WI38 (cell line): ENCODE results near the gene NPHP4.

Source experiments
- H3K4me3 ChIP-seq: 2 replicates; pipeline ENCODE4 v1.5.1; 2011; ENCODE audit warnings: low read depth, mild to moderate bottlenecking, control low read depth, low read length
- TF ChIP-seq, protein P1 (sequence below): IDR thresholded peaks from 2 replicates; pipeline ENCODE4 v1.5.1; 2012; ENCODE audit warnings: low read depth, mild to moderate bottlenecking, control low read depth, low read length

Gene NPHP4

DNA sequence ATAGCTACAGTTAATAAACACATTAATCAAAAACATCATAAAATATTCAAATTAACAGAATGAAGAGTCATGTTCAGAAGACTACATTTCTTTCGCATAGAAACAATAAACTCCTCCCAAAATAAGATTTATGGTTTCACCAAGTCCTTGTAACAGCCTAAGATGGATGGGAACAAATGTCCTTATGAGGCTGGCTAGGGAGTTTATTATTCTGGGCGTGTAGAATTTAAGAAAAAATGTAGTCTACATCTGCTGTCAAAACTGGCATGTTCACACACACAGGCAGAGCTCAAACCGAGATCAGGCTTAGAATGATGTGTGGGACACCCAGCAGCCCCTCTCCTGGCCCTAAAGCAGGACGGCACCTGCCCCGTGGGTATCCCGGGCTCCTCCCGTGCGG, 101.1 kb downstream of the NPHP4 start:
- no peak overlapping the region for H3K4me3 ChIP-seq
- TF ChIP-seq, protein P1, sequence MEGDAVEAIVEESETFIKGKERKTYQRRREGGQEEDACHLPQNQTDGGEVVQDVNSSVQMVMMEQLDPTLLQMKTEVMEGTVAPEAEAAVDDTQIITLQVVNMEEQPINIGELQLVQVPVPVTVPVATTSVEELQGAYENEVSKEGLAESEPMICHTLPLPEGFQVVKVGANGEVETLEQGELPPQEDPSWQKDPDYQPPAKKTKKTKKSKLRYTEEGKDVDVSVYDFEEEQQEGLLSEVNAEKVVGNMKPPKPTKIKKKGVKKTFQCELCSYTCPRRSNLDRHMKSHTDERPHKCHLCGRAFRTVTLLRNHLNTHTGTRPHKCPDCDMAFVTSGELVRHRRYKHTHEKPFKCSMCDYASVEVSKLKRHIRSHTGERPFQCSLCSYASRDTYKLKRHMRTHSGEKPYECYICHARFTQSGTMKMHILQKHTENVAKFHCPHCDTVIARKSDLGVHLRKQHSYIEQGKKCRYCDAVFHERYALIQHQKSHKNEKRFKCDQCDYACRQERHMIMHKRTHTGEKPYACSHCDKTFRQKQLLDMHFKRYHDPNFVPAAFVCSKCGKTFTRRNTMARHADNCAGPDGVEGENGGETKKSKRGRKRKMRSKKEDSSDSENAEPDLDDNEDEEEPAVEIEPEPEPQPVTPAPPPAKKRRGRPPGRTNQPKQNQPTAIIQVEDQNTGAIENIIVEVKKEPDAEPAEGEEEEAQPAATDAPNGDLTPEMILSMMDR, result no peak

DNA sequence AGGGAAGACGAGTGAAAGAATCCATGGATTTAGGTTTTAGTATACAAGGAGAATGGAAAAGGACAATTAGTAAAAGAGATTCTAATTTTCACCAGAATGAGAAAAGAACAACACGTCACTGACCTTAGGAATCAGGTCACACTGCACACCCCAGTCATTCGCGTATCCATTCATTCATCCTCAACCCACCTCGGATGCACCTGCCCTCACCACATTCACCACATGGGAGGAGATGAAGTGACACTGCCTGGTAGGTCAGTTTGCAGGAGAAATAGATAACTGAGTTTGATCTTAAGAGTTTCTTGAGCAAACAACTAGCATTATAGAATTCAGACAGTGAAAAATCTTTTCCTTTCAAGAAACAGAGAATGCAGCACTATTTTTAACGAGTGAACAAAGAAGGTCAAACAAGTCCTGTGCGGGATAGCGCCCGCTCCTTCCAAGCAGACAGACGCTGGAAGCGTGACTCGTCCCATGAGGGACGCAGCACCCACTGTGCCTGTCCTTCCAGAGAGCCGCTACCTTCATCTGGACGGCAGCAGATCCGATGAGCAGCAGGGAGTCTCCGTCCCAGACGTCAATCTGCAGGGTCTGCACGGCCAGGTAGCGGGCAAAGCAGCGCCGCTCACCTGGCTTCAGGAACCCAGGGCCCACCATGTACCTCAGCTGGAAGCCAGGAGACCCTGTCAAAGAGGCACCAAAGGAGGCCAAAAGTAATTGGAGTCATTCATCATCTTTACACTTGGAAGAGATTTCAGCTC, 101.7 kb downstream of the NPHP4 start:
- H3K4me3 ChIP-seq, result no peak overlapping the region

DNA sequence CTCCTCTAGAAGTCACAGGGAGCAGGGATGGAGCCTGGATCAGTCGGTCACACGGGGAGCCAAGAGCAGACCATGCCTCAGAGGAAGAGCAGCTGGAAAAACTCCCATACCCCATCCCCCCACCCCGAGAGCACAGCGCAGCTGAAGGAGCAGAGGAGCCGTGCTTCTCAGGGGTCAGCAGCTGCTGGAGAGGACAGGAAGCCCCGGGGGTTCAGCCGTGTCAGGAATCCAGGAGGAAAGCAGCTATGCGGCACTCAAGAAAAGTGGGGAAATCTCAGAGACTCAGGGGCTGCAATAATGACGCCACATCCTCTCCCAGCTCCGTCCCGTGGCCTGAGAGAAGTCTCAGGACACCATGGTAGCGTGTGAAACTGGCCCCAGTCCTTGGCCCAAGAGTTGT, 102.3 kb downstream of the NPHP4 start:
- TF ChIP-seq, protein P1, result no peak
- no peak overlapping the region for H3K4me3 ChIP-seq

More for the DNA sequence above, 101.7 kb downstream of the NPHP4 start:
- TF ChIP-seq, protein P1, result no peak

DNA sequence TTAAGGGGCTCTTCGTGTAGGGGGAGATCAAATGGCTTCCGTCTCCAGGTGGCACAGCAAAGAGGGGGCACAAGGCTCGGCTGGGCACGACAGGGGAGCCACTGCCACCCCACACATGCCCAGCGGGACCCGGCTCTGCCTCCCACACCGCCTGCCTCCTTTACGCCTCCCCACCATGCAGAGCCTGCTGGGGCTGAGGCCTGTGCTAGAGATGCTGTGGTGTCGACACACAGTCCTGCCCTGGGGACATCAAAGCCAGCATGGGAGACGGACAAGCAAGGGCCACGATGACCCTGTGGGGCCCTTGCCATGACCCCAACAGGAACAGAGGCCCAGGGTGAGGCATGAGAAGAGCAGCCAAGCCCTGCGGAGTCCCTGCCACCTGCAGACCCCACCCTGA, 102.8 kb downstream of the NPHP4 start:
- H3K4me3 ChIP-seq, result no peak overlapping the region
- TF ChIP-seq, protein P1, result no peak

DNA sequence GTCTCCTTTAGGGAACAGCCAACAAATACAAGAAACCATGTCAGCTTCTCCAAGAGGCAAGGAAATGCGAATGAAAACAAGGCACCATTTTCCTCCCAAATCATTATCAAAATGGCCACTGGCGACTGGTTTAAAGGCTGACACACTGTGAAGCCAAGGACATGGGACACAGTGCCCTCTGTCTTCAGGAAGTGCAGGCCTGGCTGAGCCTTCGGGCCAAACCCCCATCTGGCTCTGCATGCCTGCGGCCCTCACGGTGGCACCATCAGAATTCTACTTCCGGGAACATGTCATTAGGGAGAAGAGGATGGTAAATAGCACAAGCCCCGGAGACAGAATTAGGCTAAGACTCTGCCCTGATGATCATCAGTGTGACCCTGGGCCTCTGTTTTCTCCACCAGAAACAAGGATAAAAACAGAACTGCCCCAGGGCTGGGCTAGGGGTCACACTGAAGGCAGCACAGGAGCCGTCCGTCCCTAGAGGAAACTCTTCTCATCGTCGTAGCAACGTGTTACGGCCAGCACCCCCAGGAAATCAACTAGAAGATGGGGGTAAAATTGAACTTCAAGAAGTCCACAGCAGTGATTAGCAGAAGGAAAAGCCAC, 103.5 kb downstream of the NPHP4 start:
- TF ChIP-seq, protein P1, result no peak
- no peak overlapping the region for H3K4me3 ChIP-seq

DNA sequence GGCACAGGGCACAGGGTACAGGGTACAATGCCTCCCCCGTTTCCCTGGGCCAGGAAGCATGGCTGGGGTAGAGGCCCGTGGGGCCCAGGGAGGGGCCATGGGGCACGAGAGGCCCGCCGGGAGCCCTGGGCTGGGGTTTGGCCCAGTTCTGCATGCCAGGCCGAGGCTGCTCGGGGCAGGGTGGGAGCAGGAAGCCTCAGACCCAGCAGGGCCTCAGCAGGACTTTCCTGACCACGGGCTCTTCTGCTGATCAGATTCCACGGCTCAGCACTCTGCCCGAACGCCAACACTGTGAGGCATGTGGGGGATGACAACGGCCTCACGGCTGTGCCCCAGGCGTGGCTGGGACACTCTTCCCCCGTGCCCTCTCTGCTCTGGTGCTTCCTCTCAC, 104.3 kb downstream of the NPHP4 start:
- no peak overlapping the region for H3K4me3 ChIP-seq
- TF ChIP-seq, protein P1, result no peak

DNA sequence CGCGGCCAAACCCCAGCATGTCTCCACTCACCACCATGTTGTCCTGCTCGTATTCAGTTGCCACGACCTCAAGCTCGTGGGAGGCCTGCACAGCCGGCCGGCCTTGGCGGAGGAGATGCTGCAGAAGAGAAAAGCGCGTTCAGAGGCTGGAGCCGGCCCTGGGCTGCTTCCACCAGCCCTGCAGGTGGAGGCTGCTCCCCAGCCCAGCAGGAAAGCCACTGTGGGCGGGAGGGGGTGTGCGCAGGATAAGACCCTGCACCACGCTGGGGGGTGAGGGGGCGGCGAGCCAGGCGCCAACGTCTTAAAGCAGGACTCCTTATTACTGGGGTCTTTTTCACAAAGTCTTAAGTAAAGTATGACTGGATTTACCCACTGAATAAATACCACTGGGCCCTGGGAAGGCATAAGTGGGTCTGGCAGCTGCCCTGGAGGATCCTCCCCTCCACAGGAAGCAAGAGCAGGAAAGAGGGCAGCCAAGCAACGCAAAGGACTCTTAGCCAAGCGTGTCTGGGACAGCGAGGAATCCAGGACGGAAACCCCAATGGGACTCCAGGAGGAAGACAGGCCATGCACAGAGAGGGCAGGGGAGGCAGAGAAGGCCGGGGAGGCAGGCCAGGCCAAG, 104.8 kb downstream of the NPHP4 start:
- H3K4me3 ChIP-seq, result no peak overlapping the region

More for the DNA sequence above, 104.8 kb downstream of the NPHP4 start:
- TF ChIP-seq, protein P1, result no peak
